ENCODE measurements around the gene ANKK1. TPM values are rescaled to one million over a fixed set of nuclear protein-coding genes. Genes with fewer than 3 reads are reported as not detected.

The ANKK1 gene
- total and polyA plus RNA-seq, 2 experiments from 2014 or later, result 0.13 to 0.43 TPM

GRCh38 chr11:113419454-113420003, 31.9 kb downstream of the ANKK1 start:
- H3K4me1 ChIP-seq (ENCODE audit: insufficient read depth), result no peaks in the 10 kb centered on the region
- no peak overlapping the region for H2AFZ ChIP-seq
- H3K9me3 ChIP-seq (ENCODE audit: low read depth), result no peaks in the 10 kb centered on the region
- no peak for DNase-seq (ENCODE audit: low spot score)
- H3K36me3 ChIP-seq (replicated peaks; ENCODE audit: insufficient read depth, low read depth), result no peaks in the 10 kb centered on the region
- H3K4me2 ChIP-seq, result no peak overlapping the region
- H3K27ac ChIP-seq, result no peak overlapping the region
- TF ChIP-seq, protein P1, sequence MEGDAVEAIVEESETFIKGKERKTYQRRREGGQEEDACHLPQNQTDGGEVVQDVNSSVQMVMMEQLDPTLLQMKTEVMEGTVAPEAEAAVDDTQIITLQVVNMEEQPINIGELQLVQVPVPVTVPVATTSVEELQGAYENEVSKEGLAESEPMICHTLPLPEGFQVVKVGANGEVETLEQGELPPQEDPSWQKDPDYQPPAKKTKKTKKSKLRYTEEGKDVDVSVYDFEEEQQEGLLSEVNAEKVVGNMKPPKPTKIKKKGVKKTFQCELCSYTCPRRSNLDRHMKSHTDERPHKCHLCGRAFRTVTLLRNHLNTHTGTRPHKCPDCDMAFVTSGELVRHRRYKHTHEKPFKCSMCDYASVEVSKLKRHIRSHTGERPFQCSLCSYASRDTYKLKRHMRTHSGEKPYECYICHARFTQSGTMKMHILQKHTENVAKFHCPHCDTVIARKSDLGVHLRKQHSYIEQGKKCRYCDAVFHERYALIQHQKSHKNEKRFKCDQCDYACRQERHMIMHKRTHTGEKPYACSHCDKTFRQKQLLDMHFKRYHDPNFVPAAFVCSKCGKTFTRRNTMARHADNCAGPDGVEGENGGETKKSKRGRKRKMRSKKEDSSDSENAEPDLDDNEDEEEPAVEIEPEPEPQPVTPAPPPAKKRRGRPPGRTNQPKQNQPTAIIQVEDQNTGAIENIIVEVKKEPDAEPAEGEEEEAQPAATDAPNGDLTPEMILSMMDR (IDR thresholded peaks at IDR 0.05; ENCODE audit: poor library complexity), result no peak
- TF ChIP-seq EZH2 (IDR thresholded peaks at IDR 0.05; ENCODE audit: borderline replicate concordance) (no peak), EZH2phosphoT487 (IDR thresholded peaks at IDR 0.05; ENCODE audit: low read depth, severe bottlenecking, unreplicated experiment) (no peak)
- no peaks in the 10 kb centered on the region for H3K9me2 ChIP-seq (replicated peaks; ENCODE audit: insufficient read depth)
- H3K4me3 ChIP-seq, result no peak overlapping the region
- no peaks in the 10 kb centered on the region for H3K27me3 ChIP-seq
- no peaks in the 10 kb centered on the region for H4K20me1 ChIP-seq (ENCODE audit: insufficient read depth, poor library complexity, severe bottlenecking)
- 81% methylated on average over 9 of the region's 14 CpGs for WGBS (ENCODE audit: low lambda C conversion rate, missing lambda C conversion rate)
- no peaks in the 10 kb centered on the region for H3K79me2 ChIP-seq

DNA sequence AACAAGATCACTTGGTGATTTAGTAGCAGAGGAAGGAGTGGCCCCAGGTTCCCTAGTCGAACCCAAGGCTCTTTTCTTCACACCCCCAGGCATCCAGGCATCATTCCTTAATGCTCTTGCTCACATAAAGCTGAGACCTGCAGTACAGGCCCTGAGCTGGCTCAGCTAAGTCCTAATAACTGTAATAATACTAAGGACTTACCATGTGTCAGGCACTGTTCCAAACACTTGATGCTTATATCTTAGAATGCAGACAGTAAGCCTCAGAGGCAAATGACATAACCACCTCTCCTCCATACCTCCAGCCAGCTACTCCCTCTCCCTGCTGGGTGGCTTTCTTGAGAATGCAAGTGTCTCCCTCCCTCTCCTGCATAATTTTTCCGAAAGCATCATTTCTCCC, 33.2 kb downstream of the ANKK1 start:
- DNase-seq (ENCODE audit: low spot score), result no peak
- H3K27ac ChIP-seq, result no peak overlapping the region
- no peaks in the 10 kb centered on the region for H3K4me1 ChIP-seq (ENCODE audit: insufficient read depth)
- H2AFZ ChIP-seq, result no peak overlapping the region
- no peak overlapping the region for H3K4me3 ChIP-seq
- no peaks in the 10 kb centered on the region for H3K27me3 ChIP-seq
- no peaks in the 10 kb centered on the region for H3K9me3 ChIP-seq (ENCODE audit: low read depth)
- H3K4me2 ChIP-seq, result no peak overlapping the region
- no peaks in the 10 kb centered on the region for H3K36me3 ChIP-seq (replicated peaks; ENCODE audit: insufficient read depth, low read depth)
- H3K79me2 ChIP-seq, result no peaks in the 10 kb centered on the region
- TF ChIP-seq, protein P1 (IDR thresholded peaks at IDR 0.05; ENCODE audit: poor library complexity), result no peak
- no peak for TF ChIP-seq EZH2phosphoT487 (IDR thresholded peaks at IDR 0.05; ENCODE audit: low read depth, severe bottlenecking, unreplicated experiment)
- H3K9me2 ChIP-seq (replicated peaks; ENCODE audit: insufficient read depth), result no peaks in the 10 kb centered on the region
- H4K20me1 ChIP-seq (ENCODE audit: insufficient read depth, poor library complexity, severe bottlenecking), result no peaks in the 10 kb centered on the region
- WGBS (ENCODE audit: low lambda C conversion rate, missing lambda C conversion rate), result 43% methylated on average over 2 of the region's 2 CpGs

- H3K4me3 ChIP-seq, result no peak overlapping the region
- TF ChIP-seq EZH2phosphoT487 (IDR thresholded peaks at IDR 0.05; ENCODE audit: low read depth, severe bottlenecking, unreplicated experiment) (no peak), EZH2 (IDR thresholded peaks at IDR 0.05; ENCODE audit: borderline replicate concordance) (no peak)
- TF ChIP-seq, protein P1 (IDR thresholded peaks at IDR 0.05; ENCODE audit: poor library complexity), result no peak
- no peaks in the 10 kb centered on the region for H3K27me3 ChIP-seq
- no peaks in the 10 kb centered on the region for H4K20me1 ChIP-seq (ENCODE audit: insufficient read depth, poor library complexity, severe bottlenecking)
- no peaks in the 10 kb centered on the region for H3K9me3 ChIP-seq (ENCODE audit: low read depth)
- no peaks in the 10 kb centered on the region for H3K4me1 ChIP-seq (ENCODE audit: insufficient read depth)
- H3K79me2 ChIP-seq, result no peaks in the 10 kb centered on the region
- no peaks in the 10 kb centered on the region for H3K9me2 ChIP-seq (replicated peaks; ENCODE audit: insufficient read depth)
- DNase-seq (ENCODE audit: low spot score), result no peak
- 90% methylated on average over 6 of the region's 6 CpGs for WGBS (ENCODE audit: low lambda C conversion rate, missing lambda C conversion rate)
- no peak overlapping the region for H2AFZ ChIP-seq
- H3K4me2 ChIP-seq, result no peak overlapping the region
- no peak overlapping the region for H3K27ac ChIP-seq
- no peaks in the 10 kb centered on the region for H3K36me3 ChIP-seq (replicated peaks; ENCODE audit: insufficient read depth, low read depth)
These were observed 39.1 kb downstream of the ANKK1 start for GRCh38 chr11:113426686-113427085.

DNA sequence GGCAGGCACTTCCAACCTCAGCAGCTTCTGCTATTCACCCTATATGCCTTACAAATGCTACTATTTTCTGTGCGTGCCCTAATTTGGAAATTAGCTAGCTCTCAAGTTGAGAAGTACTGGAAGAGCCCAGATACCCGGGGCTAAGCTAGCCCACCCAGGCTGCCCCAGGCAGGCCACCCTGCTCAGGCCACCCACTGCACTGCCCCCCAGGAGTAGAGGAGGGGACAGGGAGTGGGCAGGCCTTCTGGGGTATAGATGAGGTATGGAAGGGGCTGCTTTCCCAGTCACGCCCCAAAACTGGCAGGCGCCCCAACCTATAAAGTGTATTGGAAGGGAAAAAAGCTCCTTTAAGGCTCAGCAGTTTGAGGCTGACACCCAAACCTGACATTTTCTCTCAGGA, 44.2 kb downstream of the ANKK1 start:
- Histone ChIP-seq H3K27me3 (no peaks in the 10 kb centered on the region), H3K79me2 (no peaks in the 10 kb centered on the region), H3K9me3 (ENCODE audit: low read depth) (no peaks in the 10 kb centered on the region), H2AFZ (no peak overlapping the region), H3K36me3 (replicated peaks; ENCODE audit: insufficient read depth, low read depth) (no peaks in the 10 kb centered on the region), H3K4me1 (ENCODE audit: insufficient read depth) (no peaks in the 10 kb centered on the region), H3K27ac (no peak overlapping the region), H3K4me2 (no peak overlapping the region), H3K9me2 (replicated peaks; ENCODE audit: insufficient read depth) (no peaks in the 10 kb centered on the region), H3K4me3 (no peak overlapping the region), H4K20me1 (ENCODE audit: insufficient read depth, poor library complexity, severe bottlenecking) (no peaks in the 10 kb centered on the region)
- no peak for TF ChIP-seq EZH2 (IDR thresholded peaks at IDR 0.05; ENCODE audit: borderline replicate concordance)
- no peak for TF ChIP-seq EZH2phosphoT487 (IDR thresholded peaks at IDR 0.05; ENCODE audit: low read depth, severe bottlenecking, unreplicated experiment)
- TF ChIP-seq, protein P1 (IDR thresholded peaks at IDR 0.05; ENCODE audit: poor library complexity), result no peak
- 91% methylated on average over 4 of the region's 4 CpGs for WGBS (ENCODE audit: low lambda C conversion rate, missing lambda C conversion rate)
- DNase-seq (ENCODE audit: low spot score), result no peak

All from hepatocyte (in vitro differentiated cells).